GM12891 (cell line): ENCODE data around the gene PLAAT1.

ENCODE experiments used
- PAX5 ChIP-seq: IDR thresholded peaks from 2 replicates; pipeline ENCODE4 v1.6.1; 2011; ENCODE audit warnings: low read length, moderate library complexity, mild to moderate bottlenecking; ENCODE audit not compliant: insufficient read depth, severe bottlenecking
- POLR2A ChIP-seq: IDR thresholded peaks from 2 replicates; pipeline ENCODE4 v1.6.1; 2011; ENCODE audit warnings: low read depth, low read length, control low read depth
- SPI1 ChIP-seq: IDR thresholded peaks from 2 replicates; pipeline ENCODE4 v1.6.1; 2011; ENCODE audit warnings: low read depth, low read length, control low read depth
- TAF1 ChIP-seq: IDR thresholded peaks from 2 replicates; pipeline ENCODE4 v1.6.1; 2011; ENCODE audit warnings: low read depth, low read length, control low read depth

DNA sequence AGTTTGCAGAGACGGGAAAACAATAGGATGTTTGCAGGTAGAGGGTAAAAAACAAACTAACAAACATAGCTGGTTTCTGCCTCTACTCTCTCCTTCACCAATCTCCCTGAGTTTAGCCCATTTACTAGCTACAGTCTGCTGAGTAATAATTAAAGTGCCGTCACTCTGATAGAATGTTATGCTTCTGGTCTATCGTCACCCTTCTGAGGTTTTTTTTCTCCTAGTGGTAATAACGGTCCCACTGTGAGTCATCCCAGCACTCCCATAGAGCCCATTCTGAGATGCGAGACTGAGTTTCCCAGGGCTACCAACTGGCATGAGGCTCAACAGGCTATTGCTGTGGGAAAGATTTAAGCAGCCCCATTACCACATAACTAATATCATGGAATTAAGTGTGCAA lies 56.4 kb downstream of the PLAAT1 start:
- TF ChIP-seq POLR2A: no peak
- no peak for TF ChIP-seq TAF1
- TF ChIP-seq SPI1: no peak
- no peak for TF ChIP-seq PAX5
